Activated effector memory CD4-positive, alpha-beta T cell treated with Interleukin-2 at 50 U/mL for 16 hours (primary cell): ENCODE data around the gene MED13.
A peak's percentile ranks its signal among the peaks of the same experiment; 100 is the strongest.
"Not testable (repeated sequence)": the region's sequence is repeated elsewhere in the genome, so short reads cannot be mapped to it uniquely, and the experiment has no call there.

Source experiments
- DNase-seq: peaks from one replicate; pipeline ENCODE4 v3.0.0-alpha.2; 2020

The MED13 gene

GRCh38 chr17:61981323-61981722 lies 83.8 kb downstream of the MED13 start:
- DNase-seq = no peak

- no peak for DNase-seq
Measured at GRCh38 chr17:61980535-61980934, 84.5 kb downstream of the MED13 start.

- no peak for DNase-seq
Measured at GRCh38 chr17:61974115-61974514, 91.0 kb downstream of the MED13 start.

- DNase-seq = no peak
Measured at GRCh38 chr17:61972311-61972710, 92.8 kb downstream of the MED13 start.

- no peak for DNase-seq
Measured at GRCh38 chr17:61970030-61970429, 95.0 kb downstream of the MED13 start.

GRCh38 chr17:61968757-61969156 lies 96.3 kb downstream of the MED13 start:
- DNase-seq = no peak

GRCh38 chr17:61967729-61968128 lies 97.3 kb downstream of the MED13 start:
- DNase-seq = no peak

GRCh38 chr17:61966191-61966590 lies 98.9 kb downstream of the MED13 start:
- DNase-seq = no peak

- DNase-seq = no peak
Measured at GRCh38 chr17:61955619-61956018, 109.5 kb downstream of the MED13 start.

- no peak for DNase-seq
Measured at GRCh38 chr17:61947367-61948078, 117.6 kb downstream of the MED13 start.

GRCh38 chr17:61946359-61946758 lies 118.7 kb downstream of the MED13 start:
- no peak for DNase-seq

- DNase-seq = no peak
Measured at GRCh38 chr17:61943117-61943516, 122.0 kb downstream of the MED13 start.

GRCh38 chr17:61942085-61942484 lies 123.0 kb downstream of the MED13 start:
- DNase-seq = no peak

GRCh38 chr17:61928101-61928436 lies 137.0 kb downstream of the MED13 start:
- DNase-seq = no peak

- DNase-seq = peak; percentile 90
Measured at GRCh38 chr17:61927208-61928100, 137.6 kb downstream of the MED13 start, which contains the start of gene INTS2. Gene INTS2 (minus strand): TSS chr17:61927982. CDS start chr17:61926644, 1,338 bp downstream.

GRCh38 chr17:61926826-61927207 lies 138.3 kb downstream of the MED13 start:
- no peak for DNase-seq

- not testable (repeated sequence) for DNase-seq
Measured at GRCh38 chr17:61915162-61915561, 149.9 kb downstream of the MED13 start.

- no peak for DNase-seq
Measured at GRCh38 chr17:61908292-61909037, 156.6 kb downstream of the MED13 start.

GRCh38 chr17:61907361-61907760 lies 157.7 kb downstream of the MED13 start:
- no peak for DNase-seq

GRCh38 chr17:61904094-61904710 lies 160.9 kb downstream of the MED13 start:
- peak; percentile 20 for DNase-seq

- no peak for DNase-seq
Measured at GRCh38 chr17:61903251-61903650, 161.8 kb downstream of the MED13 start.

GRCh38 chr17:61897548-61898180 lies 167.4 kb downstream of the MED13 start:
- DNase-seq = no peak
